HepG2 (cell line): ENCODE data around the gene EPG5. TPM values are rescaled to one million over a fixed set of nuclear protein-coding genes. Genes with fewer than 3 reads are reported as not detected.

ENCODE experiments used
- ARID2 ChIP-seq: sonication (generic); formaldehyde crosslinking; IDR thresholded peaks from 2 replicates; pipeline ENCODE4 v1.8.1; 2022; ENCODE audit warnings: mild to moderate bottlenecking, missing genetic modification reagents, borderline replicate concordance
- CREB1 ChIP-seq, 2 experiments: fragments of 450-650 bp in 1 of 2; IDR thresholded peaks; 2 replicates each; pipeline ENCODE4 v1.6.1; 2016 to 2017; ENCODE audit warnings: control low read depth in 1 of 2, mild to moderate bottlenecking in 1 of 2, missing compliant biosample characterization in 1 of 2, missing genetic modification characterization in 1 of 2
- EEA1 ChIP-seq: sonication (generic); formaldehyde crosslinking; IDR thresholded peaks from 2 replicates; pipeline ENCODE4 v1.5.1; 2020; ENCODE audit warnings: mild to moderate bottlenecking, missing genetic modification reagents, borderline replicate concordance
- EZH2 ChIP-seq: conservative IDR thresholded peaks from 2 replicates; pipeline ENCODE4 v1.6.1; 2012; ENCODE audit warnings: mild to moderate bottlenecking, low read depth, low read length, moderate library complexity
- JDP2 ChIP-seq: sonication (generic); formaldehyde crosslinking; IDR thresholded peaks from 2 replicates; pipeline ENCODE4 v1.8.1; 2022; ENCODE audit warnings: missing genetic modification reagents, borderline replicate concordance
- NR2F2 ChIP-seq: IDR thresholded peaks from 2 replicates; pipeline ENCODE4 v1.6.1; 2012; ENCODE audit warnings: low read depth, inconsistent platforms, borderline replicate concordance
- PHF20 ChIP-seq: sonication (generic); formaldehyde crosslinking; IDR thresholded peaks from 2 replicates; pipeline ENCODE4 v1.5.0; 2020; ENCODE audit warnings: mild to moderate bottlenecking, missing genetic modification reagents
- POLR2A ChIP-seq, 2 experiments: IDR thresholded peaks; 2 replicates each; pipeline ENCODE4 v1.6.1; 2011; ENCODE audit warnings: low read depth in 2 of 2, low read length in 2 of 2, mild to moderate bottlenecking in 1 of 2, moderate library complexity in 1 of 2; ENCODE audit not compliant: insufficient read depth in 1 of 2
- SAP130 ChIP-seq: IDR thresholded peaks from 2 replicates; pipeline ENCODE4 v1.6.1; 2016; ENCODE audit warnings: low read depth
- SOX13 ChIP-seq, 3 experiments: fragments of 450-650 bp in 1 of 3; sonication (generic) in 1 of 3; formaldehyde crosslinking in 1 of 3; IDR thresholded peaks in 2 of 3; conservative IDR thresholded peaks in 1 of 3; 2 replicates each; pipeline versions ENCODE4 v1.5.0 to v1.6.1; 2016 to 2020; ENCODE audit warnings: antibody characterized with exemption in 1 of 3, mild to moderate bottlenecking in 1 of 3, missing compliant biosample characterization in 1 of 3, missing genetic modification reagents in 1 of 3, moderate library complexity in 1 of 3
- YY1 ChIP-seq: IDR thresholded peaks from 2 replicates; pipeline ENCODE4 v1.6.1; 2011; ENCODE audit warnings: low read length, low read depth, moderate library complexity, mild to moderate bottlenecking; ENCODE audit not compliant: insufficient read depth, insufficient replicate concordance
- ZMYM2 ChIP-seq: sonication (generic); formaldehyde crosslinking; IDR thresholded peaks from 2 replicates; pipeline ENCODE4 v1.8.0; 2022; ENCODE audit warnings: mild to moderate bottlenecking, missing genetic modification reagents
- ZNF10 ChIP-seq: sonication (generic); formaldehyde crosslinking; IDR thresholded peaks from 2 replicates; pipeline ENCODE4 v1.4.0; 2020; ENCODE audit warnings: mild to moderate bottlenecking, low read depth, missing genetic modification reagents, borderline replicate concordance
- ZNF225 ChIP-seq: sonication (generic); formaldehyde crosslinking; IDR thresholded peaks from 2 replicates; pipeline ENCODE4 v1.4.0; 2020; ENCODE audit warnings: mild to moderate bottlenecking, missing genetic modification reagents
- ZNF446 ChIP-seq: sonication (generic); formaldehyde crosslinking; IDR thresholded peaks from 2 replicates; pipeline ENCODE4 v1.5.0; 2020; ENCODE audit warnings: mild to moderate bottlenecking, missing genetic modification reagents
- ZNF703 ChIP-seq: sonication (generic); formaldehyde crosslinking; IDR thresholded peaks from 2 replicates; pipeline ENCODE4 v1.5.1; 2020; ENCODE audit warnings: missing genetic modification reagents, mild to moderate bottlenecking, moderate library complexity, borderline replicate concordance
- ZNF816 ChIP-seq: sonication (generic); formaldehyde crosslinking; IDR thresholded peaks from 2 replicates; pipeline ENCODE4 v1.8.0; 2022; ENCODE audit warnings: missing genetic modification reagents, mild to moderate bottlenecking, borderline replicate concordance
- polyA plus RNA-seq, 8 experiments: library from polyadenylated mRNA; depleted of rRNA in 3 of 8; stranded (reverse) in 7 of 8; unstranded in 1 of 8; fragments of >200 nt; fragmentation: Illumina TruSeq in 4 of 8; extraction: Trizol in 4 of 8; gene quantifications; 2 replicates each; pipeline versions ENCODE4 v1.2.1 to v1.2.3, GENCODE V29; 2011 to 2016; ENCODE audit warnings: low read depth in 4 of 8, missing spikeins in 1 of 8, mixed read lengths in 1 of 8; ENCODE audit not compliant: insufficient read depth in 1 of 8
- total RNA-seq, 5 experiments: library from RNA; depleted of rRNA; stranded (reverse); fragments of >200 nt; fragmentation: Illumina TruSeq; extraction: Trizol; gene quantifications; 2 replicates each; pipeline ENCODE4 v1.2.3, GENCODE V29; 2016; ENCODE audit warnings: low read depth in 1 of 5
- TF ChIP-seq, protein P1 (sequence below): sonication (generic); formaldehyde crosslinking; IDR thresholded peaks from 2 replicates; pipeline ENCODE4 v1.4.0; 2020; ENCODE audit warnings: missing genetic modification reagents
- TF ChIP-seq, protein P2 (sequence below): IDR thresholded peaks from 2 replicates; pipeline ENCODE4 v1.6.1; 2012; ENCODE audit warnings: inconsistent platforms
- TF ChIP-seq, protein P3 (sequence below): sonication (generic); formaldehyde crosslinking; IDR thresholded peaks from 2 replicates; pipeline ENCODE4 v1.8.1; 2022; ENCODE audit warnings: mild to moderate bottlenecking, missing genetic modification reagents
- TF ChIP-seq, protein P4 (sequence below): sonication (generic); formaldehyde crosslinking; IDR thresholded peaks from 2 replicates; pipeline ENCODE4 v1.8.0; 2022; ENCODE audit warnings: mild to moderate bottlenecking, missing genetic modification reagents, borderline replicate concordance

Gene EPG5
- total and polyA plus RNA-seq, 2 of the 13 experiments (the other 11 are each of a cell fraction or from before 2014, with no cell fraction given) = 6.7 to 9.3 TPM

DNA sequence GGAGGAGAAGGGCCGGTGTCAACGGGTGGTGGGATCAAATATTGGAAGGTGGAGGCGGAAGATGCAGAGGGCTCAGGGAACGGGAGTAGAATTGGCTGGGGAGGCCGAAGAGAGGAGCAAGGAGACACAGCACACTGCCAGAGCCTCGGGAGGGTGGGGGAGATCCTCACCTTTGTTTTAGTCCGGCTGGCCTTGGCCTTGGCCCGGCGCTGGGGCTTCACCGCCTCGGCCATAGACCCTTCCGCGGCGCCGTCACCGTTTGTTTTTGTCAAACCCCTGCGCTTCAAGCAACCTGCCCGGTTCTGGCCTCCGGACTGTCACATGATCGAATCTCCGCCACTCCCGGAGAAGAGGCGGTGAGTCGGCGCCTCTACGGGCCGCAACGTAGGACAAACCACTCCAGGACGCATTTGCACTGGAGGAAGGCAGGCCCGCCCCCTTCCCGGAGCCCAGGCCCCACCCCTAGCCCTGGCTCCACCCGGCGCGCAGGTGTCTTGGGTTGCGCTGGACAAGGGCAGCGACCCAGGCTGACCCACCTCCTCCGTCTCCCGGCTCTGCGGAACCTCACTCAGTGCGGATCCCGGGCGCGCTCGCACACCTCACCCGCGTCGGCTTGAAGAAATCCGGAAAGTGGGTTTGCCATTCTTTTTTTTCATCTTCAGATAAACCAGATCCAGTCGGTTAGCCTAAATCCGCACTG is at the start of gene EPG5 (continued):
- TF ChIP-seq, protein P1, sequence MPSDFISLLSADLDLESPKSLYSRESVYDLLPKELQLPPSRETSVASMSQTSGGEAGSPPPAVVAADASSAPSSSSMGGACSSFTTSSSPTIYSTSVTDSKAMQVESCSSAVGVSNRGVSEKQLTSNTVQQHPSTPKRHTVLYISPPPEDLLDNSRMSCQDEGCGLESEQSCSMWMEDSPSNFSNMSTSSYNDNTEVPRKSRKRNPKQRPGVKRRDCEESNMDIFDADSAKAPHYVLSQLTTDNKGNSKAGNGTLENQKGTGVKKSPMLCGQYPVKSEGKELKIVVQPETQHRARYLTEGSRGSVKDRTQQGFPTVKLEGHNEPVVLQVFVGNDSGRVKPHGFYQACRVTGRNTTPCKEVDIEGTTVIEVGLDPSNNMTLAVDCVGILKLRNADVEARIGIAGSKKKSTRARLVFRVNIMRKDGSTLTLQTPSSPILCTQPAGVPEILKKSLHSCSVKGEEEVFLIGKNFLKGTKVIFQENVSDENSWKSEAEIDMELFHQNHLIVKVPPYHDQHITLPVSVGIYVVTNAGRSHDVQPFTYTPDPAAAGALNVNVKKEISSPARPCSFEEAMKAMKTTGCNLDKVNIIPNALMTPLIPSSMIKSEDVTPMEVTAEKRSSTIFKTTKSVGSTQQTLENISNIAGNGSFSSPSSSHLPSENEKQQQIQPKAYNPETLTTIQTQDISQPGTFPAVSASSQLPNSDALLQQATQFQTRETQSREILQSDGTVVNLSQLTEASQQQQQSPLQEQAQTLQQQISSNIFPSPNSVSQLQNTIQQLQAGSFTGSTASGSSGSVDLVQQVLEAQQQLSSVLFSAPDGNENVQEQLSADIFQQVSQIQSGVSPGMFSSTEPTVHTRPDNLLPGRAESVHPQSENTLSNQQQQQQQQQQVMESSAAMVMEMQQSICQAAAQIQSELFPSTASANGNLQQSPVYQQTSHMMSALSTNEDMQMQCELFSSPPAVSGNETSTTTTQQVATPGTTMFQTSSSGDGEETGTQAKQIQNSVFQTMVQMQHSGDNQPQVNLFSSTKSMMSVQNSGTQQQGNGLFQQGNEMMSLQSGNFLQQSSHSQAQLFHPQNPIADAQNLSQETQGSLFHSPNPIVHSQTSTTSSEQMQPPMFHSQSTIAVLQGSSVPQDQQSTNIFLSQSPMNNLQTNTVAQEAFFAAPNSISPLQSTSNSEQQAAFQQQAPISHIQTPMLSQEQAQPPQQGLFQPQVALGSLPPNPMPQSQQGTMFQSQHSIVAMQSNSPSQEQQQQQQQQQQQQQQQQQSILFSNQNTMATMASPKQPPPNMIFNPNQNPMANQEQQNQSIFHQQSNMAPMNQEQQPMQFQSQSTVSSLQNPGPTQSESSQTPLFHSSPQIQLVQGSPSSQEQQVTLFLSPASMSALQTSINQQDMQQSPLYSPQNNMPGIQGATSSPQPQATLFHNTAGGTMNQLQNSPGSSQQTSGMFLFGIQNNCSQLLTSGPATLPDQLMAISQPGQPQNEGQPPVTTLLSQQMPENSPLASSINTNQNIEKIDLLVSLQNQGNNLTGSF = no peak
- TF ChIP-seq PHF20 = peak; percentile 93
- peak; percentile 85; the same call in 1 of the 2 replicates for TF ChIP-seq ZNF816
- TF ChIP-seq EZH2 = no peak
- TF ChIP-seq, protein P2, sequence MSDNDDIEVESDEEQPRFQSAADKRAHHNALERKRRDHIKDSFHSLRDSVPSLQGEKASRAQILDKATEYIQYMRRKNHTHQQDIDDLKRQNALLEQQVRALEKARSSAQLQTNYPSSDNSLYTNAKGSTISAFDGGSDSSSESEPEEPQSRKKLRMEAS = peak; percentile 63; the same call in 1 of the 2 replicates
- peak; percentile 66 for TF ChIP-seq CREB1 (IDR thresholded peaks at IDR 0.05)
- peak; percentile 70 for TF ChIP-seq CREB1 (CRISPR knock-in tag; IDR thresholded peaks at IDR 0.05)
- no peak for TF ChIP-seq SOX13 (IDR thresholded peaks at IDR 0.05)
- no peak; a peak in 1 of 4 replicates for TF ChIP-seq SOX13 (CRISPR knock-in tag; conservative IDR thresholded peaks at IDR 0.05 in 1 of 2, IDR thresholded peaks at IDR 0.05 in 1 of 2)
- TF ChIP-seq JDP2 (CRISPR knock-in tag) = no peak
- TF ChIP-seq, protein P3, sequence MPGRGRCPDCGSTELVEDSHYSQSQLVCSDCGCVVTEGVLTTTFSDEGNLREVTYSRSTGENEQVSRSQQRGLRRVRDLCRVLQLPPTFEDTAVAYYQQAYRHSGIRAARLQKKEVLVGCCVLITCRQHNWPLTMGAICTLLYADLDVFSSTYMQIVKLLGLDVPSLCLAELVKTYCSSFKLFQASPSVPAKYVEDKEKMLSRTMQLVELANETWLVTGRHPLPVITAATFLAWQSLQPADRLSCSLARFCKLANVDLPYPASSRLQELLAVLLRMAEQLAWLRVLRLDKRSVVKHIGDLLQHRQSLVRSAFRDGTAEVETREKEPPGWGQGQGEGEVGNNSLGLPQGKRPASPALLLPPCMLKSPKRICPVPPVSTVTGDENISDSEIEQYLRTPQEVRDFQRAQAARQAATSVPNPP (CRISPR knock-in tag) = no peak
- TF ChIP-seq, protein P4, sequence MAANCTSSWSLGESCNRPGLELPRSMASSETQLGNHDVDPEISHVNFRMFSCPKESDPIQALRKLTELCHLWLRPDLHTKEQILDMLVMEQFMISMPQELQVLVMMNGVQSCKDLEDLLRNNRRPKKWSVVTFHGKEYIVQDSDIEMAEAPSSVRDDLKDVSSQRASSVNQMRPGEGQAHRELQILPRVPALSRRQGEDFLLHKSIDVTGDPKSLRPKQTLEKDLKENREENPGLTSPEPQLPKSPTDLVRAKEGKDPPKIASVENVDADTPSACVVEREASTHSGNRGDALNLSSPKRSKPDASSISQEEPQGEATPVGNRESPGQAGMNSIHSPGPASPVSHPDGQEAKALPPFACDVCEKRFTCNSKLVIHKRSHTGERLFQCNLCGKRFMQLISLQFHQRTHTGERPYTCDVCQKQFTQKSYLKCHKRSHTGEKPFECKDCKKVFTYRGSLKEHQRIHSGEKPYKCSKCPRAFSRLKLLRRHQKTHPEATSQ = 0 out of 2 replicates have a peak, but pooled peaks have one; percentile 31
- TF ChIP-seq SAP130 (CRISPR knock-in tag) = peak; percentile 94
- no peak for TF ChIP-seq ZNF10
- no peak for TF ChIP-seq EEA1 (CRISPR knock-in tag)
- no peak; the same call in 1 of the 2 replicates for TF ChIP-seq ZNF703 (CRISPR knock-in tag)
- TF ChIP-seq ARID2 (CRISPR knock-in tag) = peak; percentile 75; the same call in 1 of the 2 replicates
- TF ChIP-seq ZNF225 (CRISPR knock-in tag) = no peak; the same call in 1 of the 2 replicates
- TF ChIP-seq ZMYM2 = no peak; the same call in 1 of the 2 replicates
- peak; percentile 76 for TF ChIP-seq YY1
- TF ChIP-seq ZNF446 = no peak
- TF ChIP-seq POLR2A (IDR thresholded peaks at IDR 0.05; ENCODE audit: insufficient read depth in 1 of 2, low read depth in 2 of 2, low read length in 2 of 2) = peak; percentile 68 to 74
- no peak for TF ChIP-seq NR2F2
